IPS-NIHi11 (cell line): ENCODE measurements around the gene BIRC5.
A peak's percentile ranks its signal among the peaks of the same experiment; 100 is the strongest.
"Not testable (repeated sequence)": the region's sequence is repeated elsewhere in the genome, so short reads cannot be mapped to it uniquely, and the experiment has no call there.

Experiments used
- DNase-seq: peaks from one replicate; pipeline ENCODE4 v3.0.0; 2012; ENCODE audit warnings: mixed read lengths, low spot score

The BIRC5 gene

GRCh38 chr17:78225088-78225865, 11.2 kb downstream of the BIRC5 start:
- DNase-seq = no peak

GRCh38 chr17:78226055-78226758, 12.2 kb downstream of the BIRC5 start:
- DNase-seq = no peak

GRCh38 chr17:78226759-78227454, 12.9 kb downstream of the BIRC5 start:
- no peak for DNase-seq

DNA sequence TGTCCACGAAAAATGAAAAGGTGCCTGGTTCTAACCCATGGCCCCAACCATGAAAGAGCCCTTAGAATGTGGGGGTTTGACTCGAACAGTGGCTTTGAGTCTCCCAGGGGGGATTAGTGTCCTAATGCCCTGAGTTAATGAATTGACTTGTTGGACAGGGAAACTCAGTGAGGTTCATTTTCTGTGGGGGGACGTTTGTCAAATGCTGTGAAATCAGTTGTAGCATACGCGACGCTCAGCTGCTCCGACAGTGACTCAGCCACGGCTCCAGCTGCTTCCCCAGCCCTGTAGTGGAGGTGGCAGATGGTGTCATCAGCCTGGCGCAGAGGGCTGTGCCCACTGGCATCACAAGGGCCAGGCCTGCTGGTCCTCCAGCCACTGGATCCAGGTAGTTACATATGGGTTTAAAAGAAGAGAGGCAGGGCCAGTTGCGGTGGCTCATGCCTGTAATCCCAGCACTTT, 13.4 kb downstream of the BIRC5 start:
- DNase-seq = no peak

- DNase-seq = no peak
Measured at GRCh38 chr17:78228176-78228575, 14.1 kb downstream of the BIRC5 start.

DNA sequence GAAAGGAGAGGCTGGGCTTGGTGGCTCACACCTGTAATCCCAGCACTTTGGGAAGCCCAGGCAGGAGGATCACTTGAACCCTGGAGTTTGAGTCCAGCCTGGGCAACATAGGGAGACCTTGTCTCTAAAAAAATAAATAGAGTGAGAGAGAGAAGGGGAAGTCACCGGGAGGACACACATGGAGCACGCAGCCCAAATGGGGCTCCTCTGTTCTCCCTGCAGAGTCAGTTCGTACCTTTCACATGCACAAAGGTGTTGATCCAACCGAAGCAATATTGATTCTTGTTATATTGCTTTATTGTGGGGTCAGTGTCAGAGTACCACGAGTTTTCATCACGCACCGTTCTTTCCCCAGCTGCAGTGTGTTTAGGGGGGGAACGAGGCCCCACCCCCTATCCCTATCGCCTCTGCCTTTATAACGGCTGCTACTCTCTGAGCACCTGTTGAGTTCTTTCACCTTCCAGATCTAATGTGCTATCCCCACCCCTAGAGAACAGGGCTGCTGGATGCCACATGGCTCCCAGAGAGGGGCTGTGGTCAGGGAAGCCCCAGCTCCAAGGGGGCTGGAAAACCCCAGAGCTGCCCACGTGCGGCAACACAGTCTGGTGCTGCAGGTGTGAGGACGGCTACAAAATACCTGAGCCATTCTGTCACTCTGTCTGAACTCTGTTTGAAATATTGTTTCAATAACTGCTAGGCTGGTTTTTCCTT, 16.4 kb downstream of the BIRC5 start:
- no peak for DNase-seq

DNA sequence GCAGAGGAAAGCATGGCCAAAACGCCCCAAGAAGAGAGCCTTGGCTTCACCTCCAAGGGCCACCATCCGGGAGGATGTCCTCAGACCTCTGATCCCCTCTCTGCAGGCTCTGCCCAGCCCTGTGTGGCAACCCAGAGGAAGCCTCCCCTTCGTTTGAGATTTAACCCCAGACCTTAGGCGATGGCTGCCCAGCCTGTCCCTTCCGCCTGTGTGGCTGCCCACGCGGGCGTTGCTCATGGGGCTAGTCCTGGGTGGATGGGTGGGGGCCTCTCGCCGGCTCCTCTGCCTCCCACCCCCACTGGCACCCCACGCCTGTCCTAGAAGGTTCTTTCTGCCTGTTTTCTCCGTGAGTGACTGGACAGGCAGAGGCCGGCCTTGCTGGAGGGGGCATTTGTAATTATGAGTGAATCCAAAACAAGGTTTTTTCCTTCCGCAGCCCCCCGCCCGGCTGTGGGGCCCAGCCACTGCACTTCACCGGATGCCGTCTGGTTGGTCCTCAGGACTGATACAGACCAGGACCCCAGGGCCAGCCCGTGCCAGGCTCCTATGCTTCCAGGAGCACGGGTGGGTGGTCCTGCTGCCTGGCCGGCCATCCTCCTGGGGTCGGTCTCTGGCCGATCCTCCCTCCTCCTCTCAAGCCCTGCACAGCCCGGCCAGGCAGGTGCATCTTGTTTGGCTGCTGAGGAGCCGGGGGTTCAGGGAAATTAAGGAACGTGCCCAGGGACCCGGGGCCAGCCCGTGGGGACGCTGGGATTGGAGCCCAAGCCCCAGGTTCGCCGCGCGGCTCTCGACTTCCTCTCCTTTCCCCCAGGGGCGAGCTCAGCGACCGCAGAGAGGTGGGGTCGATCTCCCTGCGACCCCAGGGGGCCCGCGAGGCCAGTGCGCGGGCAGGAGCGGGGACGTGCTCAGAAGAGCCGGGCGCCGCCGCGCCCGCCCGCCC, 17.2 kb downstream of the BIRC5 start, which contains the start of gene TMEM235:
TSS of gene TMEM235 (plus strand) at position 636 of the 940 bp plus-strand sequence. CDS start 393 bp downstream, outside the sequence.
- peak; percentile 72 for DNase-seq

- peak; percentile 81 for DNase-seq
Measured at GRCh38 chr17:78231991-78232858, 18.2 kb downstream of the BIRC5 start.

GRCh38 chr17:78232859-78233173, 18.8 kb downstream of the BIRC5 start:
- no peak for DNase-seq

GRCh38 chr17:78233678-78234077, 19.6 kb downstream of the BIRC5 start:
- DNase-seq = no peak

DNA sequence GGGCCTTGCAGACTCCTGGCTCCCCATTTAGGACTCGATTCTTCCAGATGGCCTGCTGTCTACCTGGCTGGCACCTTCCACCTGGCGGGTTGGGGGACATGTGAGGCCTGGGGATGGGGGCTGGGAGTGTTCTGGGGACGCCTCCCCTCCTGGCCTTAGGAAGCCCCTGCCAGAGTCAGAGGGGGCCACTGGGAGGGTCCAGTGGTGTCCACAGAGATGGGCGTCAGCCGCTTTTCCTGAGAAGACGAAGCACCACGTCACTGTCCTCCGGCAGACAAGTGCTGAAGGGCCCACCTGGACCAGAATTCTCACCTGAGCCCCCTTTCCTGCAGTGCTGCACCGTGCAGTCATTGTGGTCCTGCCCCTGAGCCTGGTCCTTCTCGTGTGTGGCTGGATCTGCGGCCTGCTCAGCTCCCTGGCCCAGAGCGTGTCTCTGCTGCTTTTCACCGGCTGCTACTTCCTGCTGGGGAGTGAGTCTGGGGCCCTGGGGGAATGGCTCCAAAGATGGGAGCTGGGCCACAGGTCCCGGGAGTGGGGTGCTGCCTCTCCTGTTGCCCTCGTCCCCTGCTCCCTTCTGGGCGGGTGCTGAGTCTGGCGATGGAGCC, 20.3 kb downstream of the BIRC5 start:
- no peak for DNase-seq

DNA sequence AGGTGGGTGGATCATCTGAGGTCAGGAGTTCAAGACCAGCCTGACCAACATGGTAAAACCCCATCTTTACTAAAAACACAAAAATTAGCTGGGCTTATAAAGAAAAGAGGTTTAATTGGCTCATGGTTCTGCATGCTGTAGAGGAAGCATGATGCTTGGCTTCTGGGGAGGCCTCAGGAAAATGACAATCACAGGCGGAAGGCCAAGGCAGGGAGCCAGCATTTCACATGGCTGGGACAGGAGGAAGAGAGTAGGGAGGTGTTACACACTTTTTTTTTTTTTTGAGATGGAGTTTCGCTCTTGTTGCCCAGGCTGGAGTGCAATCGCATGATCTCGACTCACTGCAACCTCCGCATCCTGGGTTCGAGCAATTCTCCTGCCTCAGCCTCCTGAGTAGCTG, 21.0 kb downstream of the BIRC5 start:
- not testable (repeated sequence) for DNase-seq

GRCh38 chr17:78235885-78236284, 21.8 kb downstream of the BIRC5 start:
- no peak for DNase-seq

DNA sequence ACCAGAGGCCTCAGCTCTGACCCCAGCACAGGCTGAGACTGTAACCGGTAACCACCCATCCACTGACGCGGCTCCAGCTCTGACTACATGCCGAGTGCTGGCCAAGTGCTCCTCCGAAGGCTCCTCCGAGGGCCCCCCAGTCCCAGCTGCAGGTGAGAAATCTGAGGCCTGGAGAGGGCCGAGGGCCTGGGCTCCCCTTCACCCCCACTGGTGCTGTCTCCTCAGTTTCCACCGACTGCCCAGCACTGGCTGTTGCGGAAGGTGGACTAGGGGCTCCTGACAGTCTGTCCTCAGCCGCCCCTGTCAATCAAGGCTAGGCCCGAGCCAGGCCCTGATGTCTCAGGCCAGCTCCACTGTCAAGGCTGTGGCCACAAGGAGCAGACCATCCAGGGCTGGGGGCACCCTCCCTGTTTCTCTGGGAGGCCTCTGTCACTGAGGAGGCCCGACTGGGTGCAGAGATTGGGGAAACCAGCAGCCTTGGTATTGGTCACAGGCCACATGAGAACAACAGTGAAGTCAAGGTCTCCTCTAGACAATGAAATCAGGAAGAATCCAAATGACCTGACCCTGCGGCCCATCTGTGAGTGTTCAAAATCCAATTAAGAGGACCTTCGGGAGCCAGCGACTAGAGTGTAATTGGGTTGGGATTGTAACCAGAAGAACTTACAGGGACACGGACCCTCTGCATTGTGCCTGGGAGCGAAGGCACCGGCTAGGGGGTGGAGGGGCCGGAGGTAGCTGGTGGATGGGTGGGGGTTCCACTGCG, 22.5 kb downstream of the BIRC5 start:
- DNase-seq = no peak

- DNase-seq = no peak
Measured at GRCh38 chr17:78237401-78238012, 23.5 kb downstream of the BIRC5 start.

DNA sequence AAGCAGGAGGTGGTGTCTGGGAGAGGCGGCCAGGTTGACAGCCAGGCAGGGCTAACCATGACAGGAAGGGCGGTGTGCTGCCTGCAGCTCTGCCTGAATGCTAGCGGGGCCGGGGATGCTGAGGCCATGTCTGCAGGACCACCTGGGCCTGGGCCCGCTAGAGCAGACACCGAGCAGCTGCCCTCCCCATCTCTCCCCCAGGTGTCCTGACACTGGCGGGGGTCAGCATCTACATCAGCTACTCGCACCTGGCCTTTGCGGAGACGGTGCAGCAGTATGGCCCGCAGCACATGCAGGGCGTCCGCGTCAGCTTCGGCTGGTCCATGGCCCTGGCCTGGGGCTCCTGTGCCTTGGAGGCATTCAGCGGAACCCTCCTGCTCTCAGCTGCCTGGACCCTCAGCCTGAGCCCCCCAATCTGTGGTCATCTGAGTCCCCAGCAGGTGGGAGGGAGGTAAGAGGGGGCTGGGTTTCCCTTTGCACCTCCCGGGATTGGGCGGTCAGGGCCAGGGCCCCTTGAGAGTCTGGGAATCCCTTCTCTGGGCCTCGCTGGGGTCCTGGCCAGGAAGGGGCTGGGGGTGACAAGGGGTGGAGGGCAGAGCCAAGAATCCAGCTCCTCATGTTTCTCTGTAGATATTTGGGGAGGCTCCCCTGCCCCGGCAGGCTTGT, 24.9 kb downstream of the BIRC5 start:
- no peak for DNase-seq

DNA sequence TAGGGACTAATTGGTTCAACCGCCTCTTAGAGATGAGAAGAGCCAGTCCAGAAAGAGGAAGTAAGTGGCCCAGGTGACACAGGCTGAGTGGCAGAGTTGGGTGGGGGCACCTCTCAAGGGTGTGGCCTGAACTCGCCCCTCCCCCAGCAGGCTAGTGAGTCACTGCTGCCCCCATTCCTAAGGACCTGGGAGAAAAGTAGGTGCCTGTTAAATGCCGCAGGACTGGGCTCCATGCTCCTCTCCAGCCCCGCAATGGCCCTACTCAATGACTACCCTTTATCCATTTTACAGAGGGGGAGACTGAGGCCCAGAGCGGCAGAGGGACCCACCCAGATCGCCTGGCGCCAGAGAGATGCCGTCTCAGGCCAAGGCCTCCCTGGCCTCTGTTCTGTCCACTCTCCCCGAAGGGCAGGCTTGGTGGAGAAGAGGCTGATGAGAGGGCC, 25.5 kb downstream of the BIRC5 start:
- DNase-seq = no peak
